ENCODE data around the gene TMEM182. TPM values are rescaled to one million over a fixed set of nuclear protein-coding genes. Genes with fewer than 3 reads are reported as not detected.

The TMEM182 gene
- total and polyA plus RNA-seq, 9 of the 15 experiments (the other 6 are each of a cell fraction or from before 2014, with no cell fraction given): 5.2 to 11.4 (median 7.5) TPM

DNA sequence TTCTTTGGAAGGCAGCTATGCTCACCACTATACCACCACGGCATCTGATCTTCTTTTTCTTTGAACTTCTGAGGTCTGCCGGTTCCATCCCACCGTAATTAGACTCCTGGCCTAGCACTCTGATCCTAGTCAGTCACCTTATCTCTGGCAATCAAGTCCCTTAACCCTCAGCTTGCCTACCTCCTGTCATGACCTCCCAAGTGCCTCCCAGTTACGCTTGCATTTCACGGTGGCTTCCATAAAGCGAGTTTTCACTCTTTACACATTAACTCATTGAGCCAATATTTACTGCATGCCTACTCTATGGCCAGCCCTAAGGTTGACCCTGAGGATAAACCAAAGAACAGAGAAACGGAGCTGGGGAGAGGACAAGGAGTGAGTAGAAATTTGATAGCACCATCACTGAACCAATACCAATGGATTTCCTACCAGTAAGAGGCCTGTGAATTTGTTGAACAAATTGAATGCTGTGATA lies 37.8 kb upstream of the TMEM182 start (continued):
- TF ChIP-seq, protein P1, sequence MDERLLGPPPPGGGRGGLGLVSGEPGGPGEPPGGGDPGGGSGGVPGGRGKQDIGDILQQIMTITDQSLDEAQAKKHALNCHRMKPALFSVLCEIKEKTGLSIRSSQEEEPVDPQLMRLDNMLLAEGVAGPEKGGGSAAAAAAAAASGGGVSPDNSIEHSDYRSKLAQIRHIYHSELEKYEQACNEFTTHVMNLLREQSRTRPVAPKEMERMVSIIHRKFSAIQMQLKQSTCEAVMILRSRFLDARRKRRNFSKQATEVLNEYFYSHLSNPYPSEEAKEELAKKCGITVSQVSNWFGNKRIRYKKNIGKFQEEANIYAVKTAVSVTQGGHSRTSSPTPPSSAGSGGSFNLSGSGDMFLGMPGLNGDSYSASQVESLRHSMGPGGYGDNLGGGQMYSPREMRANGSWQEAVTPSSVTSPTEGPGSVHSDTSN (CRISPR knock-in tag; IDR thresholded peaks at IDR 0.05; ENCODE audit: low read depth): no peak
- TF ChIP-seq, protein P1 (tag; conservative IDR thresholded peaks at IDR 0.05; ENCODE audit: low read depth): no peak
- TF ChIP-seq SRF (CRISPR knock-in tag; IDR thresholded peaks at IDR 0.05) (no peak), TRIM24 (IDR thresholded peaks at IDR 0.05) (no peak), BCL6 (CRISPR knock-in tag; IDR thresholded peaks at IDR 0.05) (no peak), ELF1 (tag; IDR thresholded peaks at IDR 0.05) (no peak), EZH2 (IDR thresholded peaks at IDR 0.05; ENCODE audit: borderline replicate concordance, low read depth, low read length) (no peak), RUNX1 (IDR thresholded peaks at IDR 0.05; ENCODE audit: low read depth) (no peak)
- TF ChIP-seq, protein P2, sequence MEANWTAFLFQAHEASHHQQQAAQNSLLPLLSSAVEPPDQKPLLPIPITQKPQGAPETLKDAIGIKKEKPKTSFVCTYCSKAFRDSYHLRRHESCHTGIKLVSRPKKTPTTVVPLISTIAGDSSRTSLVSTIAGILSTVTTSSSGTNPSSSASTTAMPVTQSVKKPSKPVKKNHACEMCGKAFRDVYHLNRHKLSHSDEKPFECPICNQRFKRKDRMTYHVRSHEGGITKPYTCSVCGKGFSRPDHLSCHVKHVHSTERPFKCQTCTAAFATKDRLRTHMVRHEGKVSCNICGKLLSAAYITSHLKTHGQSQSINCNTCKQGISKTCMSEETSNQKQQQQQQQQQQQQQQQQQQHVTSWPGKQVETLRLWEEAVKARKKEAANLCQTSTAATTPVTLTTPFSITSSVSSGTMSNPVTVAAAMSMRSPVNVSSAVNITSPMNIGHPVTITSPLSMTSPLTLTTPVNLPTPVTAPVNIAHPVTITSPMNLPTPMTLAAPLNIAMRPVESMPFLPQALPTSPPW (CRISPR knock-in tag; IDR thresholded peaks at IDR 0.05): no peak

Data from K562 (cell line).